ENCODE data around the gene HCAR2.

Gene HCAR2

GRCh38 chr12:122672515-122672914, 30.6 kb downstream of the HCAR2 start:
- no peak overlapping the region for H3K4me3 ChIP-seq (ENCODE audit: low read depth, low read length)
- H3K36me3 ChIP-seq (replicated peaks) = no peaks in the 10 kb centered on the region
- in situ Hi-C loops (cut with HindIII; ENCODE audit: low pct_ligation_motif_present, low sequenced_read_pairs) = no loop called here
- DNase-seq = no peak
- H3K27me3 ChIP-seq (replicated peaks) = no peaks in the 10 kb centered on the region
- no peak overlapping the region for H3K27ac ChIP-seq
- TF ChIP-seq CTCF (IDR thresholded peaks at IDR 0.05; ENCODE audit: low read depth, low read length, missing control alignments) = no peak

GRCh38 chr12:122669397-122670070, 33.6 kb downstream of the HCAR2 start:
- in situ Hi-C loops (cut with HindIII; ENCODE audit: low pct_ligation_motif_present, low sequenced_read_pairs) = no loop called here
- TF ChIP-seq CTCF (IDR thresholded peaks at IDR 0.05; ENCODE audit: low read depth, low read length, missing control alignments) = no peak
- peak; percentile 30 for DNase-seq
- Histone ChIP-seq H3K27ac (peak overlapping the region; percentile 22), H3K27me3 (replicated peaks) (no peaks in the 10 kb centered on the region), H3K36me3 (replicated peaks) (no peaks in the 10 kb centered on the region), H3K4me3 (ENCODE audit: low read depth, low read length) (no peak overlapping the region)

GRCh38 chr12:122668268-122668667, 34.9 kb downstream of the HCAR2 start:
- no peak for TF ChIP-seq CTCF (IDR thresholded peaks at IDR 0.05; ENCODE audit: low read depth, low read length, missing control alignments)
- Histone ChIP-seq H3K36me3 (replicated peaks) (no peaks in the 10 kb centered on the region), H3K27ac (no peak overlapping the region), H3K4me3 (ENCODE audit: low read depth, low read length) (no peak overlapping the region), H3K27me3 (replicated peaks) (no peaks in the 10 kb centered on the region)
- in situ Hi-C loops (cut with HindIII; ENCODE audit: low pct_ligation_motif_present, low sequenced_read_pairs) = no loop called here
- DNase-seq = no peak

- Histone ChIP-seq H3K36me3 (replicated peaks) (no peaks in the 10 kb centered on the region), H3K27me3 (replicated peaks) (no peaks in the 10 kb centered on the region), H3K4me3 (ENCODE audit: low read depth, low read length) (no peak overlapping the region), H3K27ac (no peak overlapping the region)
- no peak for DNase-seq
- no peak for TF ChIP-seq CTCF (IDR thresholded peaks at IDR 0.05; ENCODE audit: low read depth, low read length, missing control alignments)
- in situ Hi-C loops (cut with HindIII; ENCODE audit: low pct_ligation_motif_present, low sequenced_read_pairs) = no loop called here
These were observed 37.4 kb downstream of the HCAR2 start for GRCh38 chr12:122665759-122666158.

GRCh38 chr12:122665349-122665748, 37.8 kb downstream of the HCAR2 start:
- Histone ChIP-seq H3K4me3 (ENCODE audit: low read depth, low read length) (no peak overlapping the region), H3K27ac (no peak overlapping the region), H3K27me3 (replicated peaks) (no peaks in the 10 kb centered on the region), H3K36me3 (replicated peaks) (no peaks in the 10 kb centered on the region)
- no peak for TF ChIP-seq CTCF (IDR thresholded peaks at IDR 0.05; ENCODE audit: low read depth, low read length, missing control alignments)
- in situ Hi-C loops (cut with HindIII; ENCODE audit: low pct_ligation_motif_present, low sequenced_read_pairs) = no loop called here
- DNase-seq = no peak

GRCh38 chr12:122661938-122662337, 41.2 kb downstream of the HCAR2 start:
- no peaks in the 10 kb centered on the region for H3K27me3 ChIP-seq (replicated peaks)
- H3K36me3 ChIP-seq (replicated peaks) = no peaks in the 10 kb centered on the region
- no peak overlapping the region for H3K27ac ChIP-seq
- DNase-seq = no peak
- no peak overlapping the region for H3K4me3 ChIP-seq (ENCODE audit: low read depth, low read length)
- TF ChIP-seq CTCF (IDR thresholded peaks at IDR 0.05; ENCODE audit: low read depth, low read length, missing control alignments) = no peak
- in situ Hi-C loops (cut with HindIII; ENCODE audit: low pct_ligation_motif_present, low sequenced_read_pairs) = no loop called here

Data from brain microvascular endothelial cell (primary cell).